Measurements from ENCODE around the gene KCNH3.

Gene KCNH3

DNA sequence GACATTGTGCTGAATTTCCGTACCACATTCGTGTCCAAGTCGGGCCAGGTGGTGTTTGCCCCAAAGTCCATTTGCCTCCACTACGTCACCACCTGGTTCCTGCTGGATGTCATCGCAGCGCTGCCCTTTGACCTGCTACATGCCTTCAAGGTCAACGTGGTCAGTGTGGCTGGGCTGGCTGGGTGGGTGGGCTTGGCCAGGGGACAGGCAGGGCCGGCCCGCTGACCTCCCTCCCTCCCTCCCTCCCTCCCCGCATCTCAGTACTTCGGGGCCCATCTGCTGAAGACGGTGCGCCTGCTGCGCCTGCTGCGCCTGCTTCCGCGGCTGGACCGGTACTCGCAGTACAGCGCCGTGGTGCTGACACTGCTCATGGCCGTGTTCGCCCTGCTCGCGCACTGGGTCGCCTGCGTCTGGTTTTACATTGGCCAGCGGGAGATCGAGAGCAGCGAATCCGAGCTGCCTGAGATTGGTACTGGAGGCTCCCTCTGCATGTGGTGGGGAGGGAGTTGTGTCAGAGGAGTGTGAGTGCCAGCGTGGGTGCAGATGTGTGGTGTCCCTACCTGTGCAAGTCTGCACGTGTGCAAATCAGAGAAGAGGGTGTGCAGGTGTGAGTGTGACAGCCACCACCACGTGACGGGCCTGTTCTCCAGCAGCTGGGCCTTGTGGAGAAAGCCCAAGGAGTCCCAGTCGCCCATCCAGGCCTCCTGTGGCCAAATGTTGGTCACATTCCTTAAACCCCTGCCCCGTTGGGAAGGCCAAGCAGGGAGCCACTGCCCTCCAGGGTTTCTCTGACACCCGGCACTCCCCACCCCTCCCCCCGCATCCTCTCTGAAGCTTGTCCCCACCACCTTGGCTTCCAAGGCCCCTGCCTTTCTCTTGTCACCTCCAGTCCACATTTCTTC lies 5.3 kb downstream of the KCNH3 start:
- no peak for DNase-seq (ENCODE audit: low read depth in 2 of 2)

DNA sequence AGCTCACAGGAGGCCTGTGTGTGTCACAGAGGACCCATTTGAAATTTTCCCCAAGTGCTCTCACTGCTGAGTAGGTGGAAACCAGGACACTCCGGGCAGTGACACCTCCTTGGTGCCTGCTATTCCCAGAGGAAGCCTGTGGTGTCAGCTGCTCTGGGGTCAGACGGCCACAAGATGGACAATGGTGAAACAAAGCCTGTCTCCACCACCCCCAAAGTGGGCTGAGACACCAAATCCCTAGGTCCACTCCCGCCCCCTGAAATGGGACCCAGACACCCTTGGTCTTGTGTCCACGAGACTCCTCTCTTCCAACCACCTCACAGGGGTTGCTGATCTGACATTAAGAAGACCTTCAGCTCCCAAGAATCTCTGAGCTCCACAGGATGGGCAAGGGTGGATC lies 7.0 kb downstream of the KCNH3 start:
- DNase-seq (ENCODE audit: low read depth in 2 of 2) = no peak

- DNase-seq (ENCODE audit: low read depth in 2 of 2) = no peak
Observed at GRCh38 chr12:49546481-49546880, 7.7 kb downstream of the KCNH3 start.

GRCh38 chr12:49547090-49547690 lies 8.4 kb downstream of the KCNH3 start:
- DNase-seq (ENCODE audit: low read depth in 2 of 2) = no peak

DNA sequence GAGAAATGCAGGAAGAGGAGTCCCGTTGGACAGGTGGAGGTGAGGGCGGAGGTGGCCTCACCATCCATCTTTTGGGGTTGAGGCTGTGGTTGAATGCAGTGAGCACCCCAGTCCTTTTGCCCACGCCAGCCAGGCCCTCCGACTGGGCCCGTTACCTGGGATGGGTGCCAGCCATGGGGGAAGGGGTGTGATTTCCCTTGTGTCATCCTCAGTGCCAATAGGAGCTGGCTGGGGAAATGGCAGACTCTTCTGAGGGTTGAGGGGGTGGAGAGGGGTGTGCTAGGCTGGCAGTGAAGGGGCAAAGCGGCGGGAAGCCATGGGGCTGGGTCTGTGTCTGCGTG lies 9.6 kb downstream of the KCNH3 start:
- no peak for DNase-seq (ENCODE audit: low read depth in 2 of 2)

GRCh38 chr12:49548822-49549648 lies 10.2 kb downstream of the KCNH3 start:
- DNase-seq (ENCODE audit: low read depth in 2 of 2) = no peak

GRCh38 chr12:49549735-49550692 lies 11.2 kb downstream of the KCNH3 start:
- no peak for DNase-seq (ENCODE audit: low read depth in 2 of 2)

GRCh38 chr12:49550693-49551252 lies 11.9 kb downstream of the KCNH3 start:
- DNase-seq (ENCODE audit: low read depth in 2 of 2) = no peak

DNA sequence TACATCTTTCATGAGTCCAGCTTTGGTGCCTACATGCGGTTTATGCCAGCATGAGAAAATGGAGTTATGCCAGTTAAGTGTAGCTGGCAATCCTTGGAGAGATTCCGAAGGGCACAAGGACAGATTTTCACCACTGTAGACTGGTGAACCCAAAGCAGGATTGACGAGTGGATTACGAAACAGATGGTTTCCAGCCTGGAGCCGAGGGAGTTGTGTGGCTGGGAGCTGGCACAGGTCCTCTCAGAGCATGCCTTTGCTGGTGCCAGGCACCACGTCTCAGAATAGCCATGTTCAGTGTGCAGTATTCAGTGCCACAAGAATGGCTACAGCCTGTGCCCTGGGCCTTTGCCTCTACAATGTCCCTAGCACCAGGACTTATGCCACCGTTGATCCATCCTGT lies 13.2 kb downstream of the KCNH3 start:
- DNase-seq (ENCODE audit: low read depth in 2 of 2) = no peak

DNA sequence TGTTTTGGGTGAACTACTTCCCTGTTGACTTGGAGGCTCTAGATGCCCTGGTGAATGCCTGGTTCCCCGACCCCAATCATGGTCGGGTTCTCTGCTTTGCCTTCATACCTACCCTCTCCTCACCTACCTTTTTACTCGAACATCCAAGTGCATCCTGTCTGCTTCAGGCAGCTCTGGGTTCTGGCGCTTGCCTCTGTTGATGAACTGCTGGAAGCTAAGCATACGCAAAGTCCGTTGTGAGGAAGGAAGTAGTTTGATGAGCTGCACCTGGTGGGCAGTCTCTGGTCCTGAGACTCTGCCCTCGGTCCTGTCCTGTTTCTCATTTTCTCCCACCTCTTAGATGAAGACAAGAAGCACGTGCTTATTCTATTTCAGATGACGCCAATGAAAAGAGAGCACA lies 13.6 kb downstream of the KCNH3 start:
- DNase-seq (ENCODE audit: low read depth in 2 of 2) = no peak

DNA sequence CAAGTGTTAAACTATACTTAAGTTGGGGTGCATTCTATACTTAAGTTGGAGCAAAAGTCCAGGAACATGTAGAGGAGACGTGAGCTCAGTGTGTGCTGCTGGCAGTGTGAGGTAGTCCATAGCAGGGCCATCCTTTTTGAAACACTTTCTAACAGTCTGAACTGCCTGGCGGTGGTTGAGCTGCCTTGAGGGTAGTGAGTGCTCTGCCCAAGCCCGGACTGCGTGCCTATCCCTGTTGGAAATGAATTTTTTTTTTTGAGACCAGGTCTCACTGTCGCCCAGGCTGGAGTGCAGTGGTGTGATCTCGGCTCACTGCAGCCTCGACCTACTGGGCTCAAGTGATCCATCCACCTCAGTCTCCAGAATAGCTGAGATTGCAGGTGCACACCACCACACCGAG lies 14.1 kb downstream of the KCNH3 start:
- no peak for DNase-seq (ENCODE audit: low read depth in 2 of 2)

GRCh38 chr12:49553512-49554088 lies 14.8 kb downstream of the KCNH3 start:
- DNase-seq (ENCODE audit: low read depth in 2 of 2) = no peak

DNA sequence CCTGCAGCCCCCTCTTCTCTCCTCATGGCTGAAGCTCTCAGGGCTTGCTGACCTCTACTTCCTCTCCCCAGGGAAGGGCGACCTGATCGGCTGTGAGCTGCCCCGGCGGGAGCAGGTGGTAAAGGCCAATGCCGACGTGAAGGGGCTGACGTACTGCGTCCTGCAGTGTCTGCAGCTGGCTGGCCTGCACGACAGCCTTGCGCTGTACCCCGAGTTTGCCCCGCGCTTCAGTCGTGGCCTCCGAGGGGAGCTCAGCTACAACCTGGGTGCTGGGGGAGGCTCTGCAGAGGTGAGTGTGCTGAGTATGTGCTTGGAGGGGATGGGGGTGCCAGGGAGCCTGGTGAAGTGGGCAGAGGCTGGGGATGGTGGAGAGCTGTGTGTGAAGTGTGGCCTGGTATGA lies 15.4 kb downstream of the KCNH3 start:
- no peak for DNase-seq (ENCODE audit: low read depth in 2 of 2)

- DNase-seq (ENCODE audit: low read depth in 2 of 2) = no peak
Observed at GRCh38 chr12:49555631-49556390, 17.0 kb downstream of the KCNH3 start.

DNA sequence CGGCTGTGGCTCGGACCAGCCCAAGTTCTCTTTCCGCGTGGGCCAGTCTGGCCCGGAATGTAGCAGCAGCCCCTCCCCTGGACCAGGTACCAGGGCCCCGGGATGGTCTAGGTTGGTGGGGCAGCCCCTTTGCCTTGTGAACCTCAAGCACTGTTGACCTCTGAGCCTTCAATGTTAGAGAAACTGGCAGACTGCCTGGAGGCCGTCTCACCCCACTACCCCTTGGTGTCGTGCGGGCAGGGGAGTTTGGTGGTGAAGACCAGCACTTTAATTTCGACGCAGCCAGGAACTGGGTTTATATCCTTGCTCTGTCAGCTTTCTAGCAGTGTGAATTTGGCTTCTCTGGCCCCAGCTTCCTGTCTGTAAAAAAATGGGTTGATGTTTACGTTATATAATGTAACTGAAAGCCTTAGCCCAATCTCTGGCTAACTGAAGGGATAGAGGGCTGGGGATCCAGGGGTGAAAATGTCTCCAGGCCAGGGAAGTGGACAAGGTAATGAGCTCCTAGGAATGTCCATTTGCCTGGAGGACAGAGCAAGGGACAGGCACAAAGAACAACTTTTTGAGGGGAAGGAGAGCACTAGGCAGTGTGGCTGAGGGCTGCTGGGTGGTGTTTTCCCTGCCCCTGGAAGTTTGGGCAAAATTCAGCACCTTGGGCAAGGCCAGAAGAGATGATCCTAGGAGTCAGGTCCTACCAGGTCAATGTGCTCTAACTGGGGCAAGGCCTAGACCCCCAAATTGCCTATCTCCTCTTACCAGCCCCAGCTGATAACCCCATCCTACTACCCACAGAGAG lies 17.8 kb downstream of the KCNH3 start:
- DNase-seq (ENCODE audit: low read depth in 2 of 2) = no peak

- no peak for DNase-seq (ENCODE audit: low read depth in 2 of 2)
Observed at GRCh38 chr12:49557187-49557916, 18.5 kb downstream of the KCNH3 start.

DNA sequence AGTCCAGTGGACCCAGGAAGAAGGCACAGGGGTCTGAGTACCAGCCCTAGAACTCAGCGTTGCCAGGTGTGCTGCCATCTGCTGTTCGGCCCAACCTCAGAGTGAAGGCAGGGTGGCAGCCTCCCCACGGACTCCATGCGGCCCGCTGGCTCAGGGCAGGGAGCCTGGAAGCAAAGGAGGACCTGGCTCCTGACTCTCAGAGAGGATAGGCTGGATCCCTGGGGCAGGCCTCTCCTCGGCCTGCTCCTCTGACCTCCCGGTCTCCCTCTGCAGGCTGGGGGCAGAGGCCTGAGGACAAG lies 19.0 kb downstream of the KCNH3 start:
- DNase-seq (ENCODE audit: low read depth in 2 of 2) = no peak

DNA sequence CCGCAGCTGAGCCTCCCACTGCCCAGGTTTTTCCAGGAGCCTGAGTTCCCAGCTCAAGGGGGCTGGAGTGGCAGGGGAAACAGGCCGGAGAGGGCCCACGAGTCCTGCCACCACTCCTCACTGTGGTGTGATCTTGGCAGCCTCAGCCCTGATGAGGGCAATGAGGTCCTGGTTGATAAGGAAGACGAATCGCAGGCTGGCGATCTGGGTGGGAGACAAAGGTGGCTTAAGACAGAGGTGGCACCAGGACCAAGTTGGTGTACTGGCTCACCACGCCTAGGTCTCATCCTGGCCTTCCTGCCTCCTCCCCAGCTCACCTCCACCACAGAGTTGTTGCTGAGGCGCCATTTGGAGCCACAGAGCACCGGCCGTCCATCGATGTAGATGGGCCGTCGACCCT lies 19.7 kb downstream of the KCNH3 start:
- DNase-seq (ENCODE audit: low read depth in 2 of 2) = no peak
